Liver (tissue), 3 donors: Measurements from ENCODE around the gene GUCA2A.

Experiments
- GABPA ChIP-seq, 2 donors: IDR thresholded peaks in 1 of 2; conservative IDR thresholded peaks in 1 of 2; 2 replicates each; pipeline ENCODE4 v1.6.1; 2016; ENCODE audit warnings: antibody characterized with exemption in 2 of 2, mild to moderate bottlenecking in 1 of 2, moderate library complexity in 1 of 2
- HNF4G ChIP-seq: IDR thresholded peaks from 2 replicates; pipeline ENCODE4 v1.6.1; 2016; ENCODE audit warnings: antibody characterized with exemption
- JUND ChIP-seq, 2 donors: IDR thresholded peaks; 2 replicates each; pipeline ENCODE4 v1.6.1; 2016; ENCODE audit warnings: antibody characterized with exemption in 2 of 2
- RAD21 ChIP-seq, 2 donors: IDR thresholded peaks; 2 replicates each; pipeline ENCODE4 v1.6.1; 2016; ENCODE audit warnings: antibody characterized with exemption in 2 of 2, mild to moderate bottlenecking in 2 of 2
- RXRA ChIP-seq, 2 donors: IDR thresholded peaks; 2 replicates each; pipeline ENCODE4 v1.6.1; 2017 to 2018; ENCODE audit warnings: antibody characterized with exemption in 2 of 2, mild to moderate bottlenecking in 1 of 2
- TAF1 ChIP-seq: conservative IDR thresholded peaks from 2 replicates; pipeline ENCODE4 v1.6.1; 2016; ENCODE audit warnings: antibody characterized with exemption, mild to moderate bottlenecking
- YY1 ChIP-seq: IDR thresholded peaks from 2 replicates; pipeline ENCODE4 v1.6.1; 2016; ENCODE audit warnings: antibody characterized with exemption, mild to moderate bottlenecking
- TF ChIP-seq, protein P1 (sequence below): fragments of 150-350 bp; IDR thresholded peaks from 2 replicates; pipeline ENCODE4 v1.5.1; 2017; ENCODE audit warnings: improper control_type of control experiment, low read depth, low read length; ENCODE audit not compliant: missing input control
- TF ChIP-seq, protein P2 (sequence below): IDR thresholded peaks from 2 replicates; pipeline ENCODE4 v1.6.1; 2016; ENCODE audit warnings: antibody characterized with exemption
- TF ChIP-seq, protein P3 (sequence below): IDR thresholded peaks from 2 replicates; pipeline ENCODE4 v1.6.1; 2016; ENCODE audit warnings: antibody characterized with exemption, mild to moderate bottlenecking
- TF ChIP-seq, protein P4 (sequence below): IDR thresholded peaks from 2 replicates; pipeline ENCODE4 v1.6.1; 2016; ENCODE audit warnings: antibody characterized with exemption
- donor health status: healthy.
- donor health status: healthy.

DNA sequence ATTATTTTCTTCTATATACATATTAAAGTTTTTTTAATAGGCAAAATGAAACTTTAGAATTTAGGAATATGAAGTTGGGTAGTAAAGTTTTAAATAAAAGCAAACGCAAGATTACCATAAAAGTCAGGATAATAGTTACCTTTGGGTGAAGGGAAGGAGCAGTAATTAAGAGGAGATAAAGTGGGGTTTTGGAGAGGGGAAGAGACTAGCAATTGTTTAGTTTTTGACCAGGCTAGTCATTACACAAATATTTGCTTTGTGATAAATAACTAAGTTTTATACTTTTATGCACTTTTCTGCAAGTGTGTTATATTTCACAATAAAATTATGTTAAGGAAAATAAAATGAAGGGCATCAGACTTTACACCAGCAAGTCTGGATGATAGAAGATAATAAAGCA, 39.0 kb downstream of the GUCA2A start:
- TF ChIP-seq, protein P1, sequence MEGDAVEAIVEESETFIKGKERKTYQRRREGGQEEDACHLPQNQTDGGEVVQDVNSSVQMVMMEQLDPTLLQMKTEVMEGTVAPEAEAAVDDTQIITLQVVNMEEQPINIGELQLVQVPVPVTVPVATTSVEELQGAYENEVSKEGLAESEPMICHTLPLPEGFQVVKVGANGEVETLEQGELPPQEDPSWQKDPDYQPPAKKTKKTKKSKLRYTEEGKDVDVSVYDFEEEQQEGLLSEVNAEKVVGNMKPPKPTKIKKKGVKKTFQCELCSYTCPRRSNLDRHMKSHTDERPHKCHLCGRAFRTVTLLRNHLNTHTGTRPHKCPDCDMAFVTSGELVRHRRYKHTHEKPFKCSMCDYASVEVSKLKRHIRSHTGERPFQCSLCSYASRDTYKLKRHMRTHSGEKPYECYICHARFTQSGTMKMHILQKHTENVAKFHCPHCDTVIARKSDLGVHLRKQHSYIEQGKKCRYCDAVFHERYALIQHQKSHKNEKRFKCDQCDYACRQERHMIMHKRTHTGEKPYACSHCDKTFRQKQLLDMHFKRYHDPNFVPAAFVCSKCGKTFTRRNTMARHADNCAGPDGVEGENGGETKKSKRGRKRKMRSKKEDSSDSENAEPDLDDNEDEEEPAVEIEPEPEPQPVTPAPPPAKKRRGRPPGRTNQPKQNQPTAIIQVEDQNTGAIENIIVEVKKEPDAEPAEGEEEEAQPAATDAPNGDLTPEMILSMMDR: no peak
- TF ChIP-seq YY1 (no peak), JUND (IDR thresholded peaks at IDR 0.05) (no peak), HNF4G (no peak), RXRA (IDR thresholded peaks at IDR 0.05) (no peak), RAD21 (IDR thresholded peaks at IDR 0.05) (no peak), TAF1 (no peak), GABPA (IDR thresholded peaks at IDR 0.05 in 1 of 2, conservative IDR thresholded peaks at IDR 0.05 in 1 of 2) (no peak)
- TF ChIP-seq, protein P2, sequence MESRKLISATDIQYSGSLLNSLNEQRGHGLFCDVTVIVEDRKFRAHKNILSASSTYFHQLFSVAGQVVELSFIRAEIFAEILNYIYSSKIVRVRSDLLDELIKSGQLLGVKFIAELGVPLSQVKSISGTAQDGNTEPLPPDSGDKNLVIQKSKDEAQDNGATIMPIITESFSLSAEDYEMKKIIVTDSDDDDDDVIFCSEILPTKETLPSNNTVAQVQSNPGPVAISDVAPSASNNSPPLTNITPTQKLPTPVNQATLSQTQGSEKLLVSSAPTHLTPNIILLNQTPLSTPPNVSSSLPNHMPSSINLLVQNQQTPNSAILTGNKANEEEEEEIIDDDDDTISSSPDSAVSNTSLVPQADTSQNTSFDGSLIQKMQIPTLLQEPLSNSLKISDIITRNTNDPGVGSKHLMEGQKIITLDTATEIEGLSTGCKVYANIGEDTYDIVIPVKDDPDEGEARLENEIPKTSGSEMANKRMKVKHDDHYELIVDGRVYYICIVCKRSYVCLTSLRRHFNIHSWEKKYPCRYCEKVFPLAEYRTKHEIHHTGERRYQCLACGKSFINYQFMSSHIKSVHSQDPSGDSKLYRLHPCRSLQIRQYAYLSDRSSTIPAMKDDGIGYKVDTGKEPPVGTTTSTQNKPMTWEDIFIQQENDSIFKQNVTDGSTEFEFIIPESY: no peak
- TF ChIP-seq, protein P3, sequence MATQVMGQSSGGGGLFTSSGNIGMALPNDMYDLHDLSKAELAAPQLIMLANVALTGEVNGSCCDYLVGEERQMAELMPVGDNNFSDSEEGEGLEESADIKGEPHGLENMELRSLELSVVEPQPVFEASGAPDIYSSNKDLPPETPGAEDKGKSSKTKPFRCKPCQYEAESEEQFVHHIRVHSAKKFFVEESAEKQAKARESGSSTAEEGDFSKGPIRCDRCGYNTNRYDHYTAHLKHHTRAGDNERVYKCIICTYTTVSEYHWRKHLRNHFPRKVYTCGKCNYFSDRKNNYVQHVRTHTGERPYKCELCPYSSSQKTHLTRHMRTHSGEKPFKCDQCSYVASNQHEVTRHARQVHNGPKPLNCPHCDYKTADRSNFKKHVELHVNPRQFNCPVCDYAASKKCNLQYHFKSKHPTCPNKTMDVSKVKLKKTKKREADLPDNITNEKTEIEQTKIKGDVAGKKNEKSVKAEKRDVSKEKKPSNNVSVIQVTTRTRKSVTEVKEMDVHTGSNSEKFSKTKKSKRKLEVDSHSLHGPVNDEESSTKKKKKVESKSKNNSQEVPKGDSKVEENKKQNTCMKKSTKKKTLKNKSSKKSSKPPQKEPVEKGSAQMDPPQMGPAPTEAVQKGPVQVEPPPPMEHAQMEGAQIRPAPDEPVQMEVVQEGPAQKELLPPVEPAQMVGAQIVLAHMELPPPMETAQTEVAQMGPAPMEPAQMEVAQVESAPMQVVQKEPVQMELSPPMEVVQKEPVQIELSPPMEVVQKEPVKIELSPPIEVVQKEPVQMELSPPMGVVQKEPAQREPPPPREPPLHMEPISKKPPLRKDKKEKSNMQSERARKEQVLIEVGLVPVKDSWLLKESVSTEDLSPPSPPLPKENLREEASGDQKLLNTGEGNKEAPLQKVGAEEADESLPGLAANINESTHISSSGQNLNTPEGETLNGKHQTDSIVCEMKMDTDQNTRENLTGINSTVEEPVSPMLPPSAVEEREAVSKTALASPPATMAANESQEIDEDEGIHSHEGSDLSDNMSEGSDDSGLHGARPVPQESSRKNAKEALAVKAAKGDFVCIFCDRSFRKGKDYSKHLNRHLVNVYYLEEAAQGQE: no peak
- TF ChIP-seq, protein P4, sequence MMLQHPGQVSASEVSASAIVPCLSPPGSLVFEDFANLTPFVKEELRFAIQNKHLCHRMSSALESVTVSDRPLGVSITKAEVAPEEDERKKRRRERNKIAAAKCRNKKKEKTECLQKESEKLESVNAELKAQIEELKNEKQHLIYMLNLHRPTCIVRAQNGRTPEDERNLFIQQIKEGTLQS: no peak
